Left renal pelvis (tissue), 4 donors: Measurements from ENCODE around the gene ADRM1. TPM values are rescaled to one million over a fixed set of nuclear protein-coding genes. Genes with fewer than 3 reads are reported as not detected.

Source experiments
- DNase-seq, 4 donors: peaks; one replicate each; pipeline ENCODE4 v3.0.0-alpha.2; 2013; ENCODE audit warnings: low read depth in 4 of 4, low spot score in 3 of 4
- polyA plus RNA-seq, 4 donors: library from polyadenylated mRNA; unstranded; fragments of 120-200 nt; gene quantifications; one replicate each; pipeline ENCODE4 v1.2.1, GENCODE V29; 2013; ENCODE audit not compliant: insufficient read length in 4 of 4

The ADRM1 gene
- polyA plus RNA-seq, 4 donors = 38.6 to 62.8 (median 43.8) TPM

DNA sequence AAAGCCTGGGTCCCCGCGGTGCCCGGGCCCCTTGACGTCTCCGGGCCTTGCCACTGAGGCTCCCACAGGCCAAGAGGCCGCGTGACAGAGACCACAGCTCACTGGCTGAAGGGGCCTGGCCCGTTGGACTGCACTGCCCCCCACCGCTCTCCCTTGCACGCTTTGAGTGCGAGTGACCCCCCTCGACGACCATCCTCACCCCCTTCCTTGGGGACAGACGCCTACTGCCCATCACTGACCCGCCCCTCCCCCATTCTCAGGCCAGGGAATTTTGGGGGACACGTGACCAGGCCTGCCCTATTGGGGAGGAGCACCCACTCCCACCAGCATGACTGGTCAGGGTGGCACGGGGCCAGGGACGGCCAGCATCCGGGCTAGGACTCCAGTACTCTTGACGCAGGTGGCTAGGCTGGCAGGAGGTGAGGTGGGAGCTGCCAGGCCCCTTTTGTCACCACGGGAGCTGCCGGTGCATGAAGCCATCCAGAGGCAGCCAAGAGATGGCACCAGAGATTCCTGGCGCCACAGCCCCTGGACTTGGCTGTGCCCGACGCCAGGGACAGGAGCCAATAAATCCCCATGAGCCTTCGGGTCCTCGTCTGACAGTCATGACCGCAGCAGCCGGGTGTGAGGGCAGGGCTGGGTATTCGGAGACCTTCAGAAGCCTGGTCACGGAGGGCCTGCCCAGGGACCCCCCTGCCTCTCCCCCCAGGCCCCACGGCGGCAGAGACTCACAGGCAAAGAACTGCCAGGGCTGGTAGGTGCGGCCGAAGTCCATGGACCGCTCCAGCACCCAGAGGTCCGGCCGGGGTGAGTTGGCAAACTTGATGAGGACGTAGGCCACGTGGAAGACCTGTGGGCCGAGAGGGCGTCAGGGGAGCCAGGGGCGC, 49.8 kb downstream of the ADRM1 start:
- DNase-seq = no peak

DNA sequence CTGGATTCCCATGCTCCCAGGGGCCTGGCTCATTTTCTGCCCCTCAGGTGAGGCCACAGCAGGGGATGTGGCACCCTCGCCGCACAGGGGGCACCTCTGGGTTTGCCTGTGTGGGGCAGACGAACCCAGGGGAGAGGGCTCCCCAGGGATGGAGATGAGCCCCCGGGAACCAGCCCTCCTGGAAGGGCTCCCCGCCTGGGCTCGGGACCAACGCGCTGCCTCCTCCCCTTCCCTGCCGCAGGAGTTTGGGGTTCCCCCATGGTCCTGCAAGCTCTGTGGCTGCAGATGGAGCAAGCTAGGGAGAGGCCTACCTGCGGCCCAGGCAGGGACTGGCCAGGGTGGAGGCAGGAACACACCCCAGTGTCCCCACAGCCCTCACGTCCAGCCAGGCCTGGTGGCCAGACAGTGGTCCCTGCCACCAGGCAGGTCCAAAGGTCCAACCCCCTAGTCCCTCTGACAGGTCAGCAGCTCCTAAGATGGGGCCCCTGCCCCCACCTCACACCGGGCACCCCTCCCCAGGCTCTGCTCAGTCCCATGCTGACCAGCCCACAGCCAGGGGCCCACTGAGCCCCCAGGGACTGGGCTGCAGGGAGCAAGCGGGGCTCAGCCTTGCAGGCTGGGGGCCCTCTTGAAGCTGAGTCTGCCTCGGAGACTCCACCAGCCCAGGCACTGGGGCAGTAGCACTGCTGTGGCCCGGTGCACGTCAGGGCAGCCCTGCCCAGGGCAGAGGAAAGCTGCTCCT, 50.7 kb downstream of the ADRM1 start:
- no peak for DNase-seq

DNA sequence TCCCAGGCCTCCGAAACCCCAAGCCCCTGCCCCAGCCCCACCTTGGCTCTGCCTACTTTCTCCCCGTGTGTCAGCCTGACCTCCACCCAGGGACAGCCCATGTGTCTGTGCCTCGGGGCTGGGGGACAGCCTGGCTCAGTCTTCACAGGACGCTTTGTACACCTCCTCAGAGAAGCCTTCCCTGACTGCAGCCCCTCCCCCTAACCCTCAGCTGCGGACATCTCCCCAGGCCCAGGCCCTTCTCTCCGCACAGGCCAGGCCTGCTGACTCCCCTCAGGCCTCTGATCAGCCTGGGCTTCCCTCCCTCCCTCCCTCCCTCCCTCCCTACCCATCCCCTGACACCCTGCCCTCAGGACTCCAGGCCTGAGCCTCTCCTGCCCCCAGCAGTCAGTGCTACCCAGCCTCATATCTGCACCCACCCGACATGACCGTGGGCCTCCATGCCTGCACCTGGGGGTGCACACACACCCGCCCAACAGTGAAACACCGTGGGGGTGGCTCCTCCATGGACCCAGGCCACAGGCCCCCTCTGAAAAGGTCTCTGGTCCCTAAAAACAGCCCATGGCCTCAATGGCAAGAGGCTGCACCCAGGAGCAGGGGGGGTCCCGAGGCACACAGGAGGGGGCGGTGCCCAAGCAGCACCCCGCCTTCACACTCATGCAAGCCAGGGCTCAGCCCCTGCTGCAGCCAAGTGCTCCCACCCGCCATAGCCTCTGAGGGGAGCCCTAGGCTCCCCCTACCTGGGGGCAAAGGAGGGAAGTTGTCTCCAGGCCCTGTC, 51.4 kb downstream of the ADRM1 start:
- DNase-seq = no peak

DNA sequence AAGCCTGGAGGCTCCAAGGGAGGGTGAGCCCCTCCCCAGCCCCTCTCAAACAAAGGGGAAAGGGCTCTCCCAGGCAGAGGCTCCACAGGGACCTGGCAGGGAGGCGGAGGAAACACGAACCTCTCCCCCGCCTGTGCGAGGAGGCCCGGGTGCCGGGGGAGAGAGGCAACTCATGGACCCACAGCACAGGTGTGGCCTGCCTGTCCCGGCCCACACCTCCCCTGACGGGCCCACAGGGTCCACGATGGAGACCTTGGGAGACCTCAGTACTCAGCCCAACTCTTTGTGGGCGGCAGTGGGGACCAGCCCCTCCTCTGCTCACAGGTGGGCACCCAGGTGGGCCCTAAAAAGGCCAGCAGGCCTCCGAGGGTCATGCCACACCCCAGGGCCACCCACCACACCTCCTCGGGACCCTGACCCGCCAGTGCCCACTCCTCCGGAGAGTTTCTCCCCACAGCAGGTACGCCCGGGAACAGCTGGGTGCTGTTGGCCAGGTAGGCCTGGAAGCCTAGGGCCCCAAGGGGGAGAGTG, 52.1 kb downstream of the ADRM1 start:
- no peak for DNase-seq

DNA sequence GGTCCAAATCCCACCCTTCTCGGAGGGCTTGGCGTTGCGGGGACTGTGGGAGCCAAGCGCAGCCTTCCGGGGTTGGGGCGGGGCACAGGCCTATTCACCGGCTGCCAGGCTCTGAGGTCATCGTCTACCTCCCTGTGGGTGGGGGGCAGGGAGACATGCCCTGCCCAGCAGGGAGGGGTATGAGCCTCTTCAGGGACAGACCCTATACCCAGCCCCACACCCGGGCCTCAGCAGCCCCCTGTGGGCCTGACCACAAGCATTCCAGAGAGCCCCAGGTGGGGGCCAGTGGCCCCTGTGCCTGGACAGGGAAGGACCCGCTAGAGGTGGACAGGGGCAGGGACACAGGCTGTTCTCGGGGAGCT, 52.7 kb downstream of the ADRM1 start:
- no peak for DNase-seq

DNA sequence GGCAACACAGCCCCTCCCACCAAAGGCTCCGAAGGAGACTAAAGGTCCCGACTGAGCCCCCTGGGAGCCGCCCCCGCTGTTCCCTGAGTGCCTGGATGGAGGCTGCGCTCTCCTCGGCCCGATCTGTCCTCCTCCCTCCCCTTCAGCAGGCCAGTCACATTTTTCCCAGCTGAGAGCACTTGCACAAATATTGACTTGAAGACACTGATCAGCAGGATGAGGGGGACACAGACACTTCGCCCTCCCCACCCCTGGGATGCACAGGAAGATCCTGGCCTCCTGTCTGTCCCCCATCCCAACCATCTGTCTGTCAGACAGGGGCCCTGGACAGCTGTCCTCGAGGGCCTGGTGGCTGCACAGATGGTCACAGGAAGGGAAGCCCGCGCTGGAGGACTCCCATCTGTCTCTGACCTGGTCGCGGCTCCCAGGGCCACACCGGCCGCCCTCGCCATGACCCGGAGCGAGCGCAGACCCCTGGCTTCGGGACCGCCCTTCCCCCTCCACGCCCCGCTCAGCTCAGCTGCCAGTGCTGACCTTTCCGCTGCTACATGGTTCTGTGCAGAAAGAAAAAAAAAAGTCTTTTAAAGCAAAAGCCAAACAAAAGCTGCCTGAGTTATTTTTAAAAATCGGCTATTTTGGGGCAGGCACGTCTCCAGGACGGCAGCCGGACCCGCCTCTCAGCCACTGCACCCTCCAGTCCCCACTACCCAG, 53.2 kb downstream of the ADRM1 start:
- DNase-seq = no peak

DNA sequence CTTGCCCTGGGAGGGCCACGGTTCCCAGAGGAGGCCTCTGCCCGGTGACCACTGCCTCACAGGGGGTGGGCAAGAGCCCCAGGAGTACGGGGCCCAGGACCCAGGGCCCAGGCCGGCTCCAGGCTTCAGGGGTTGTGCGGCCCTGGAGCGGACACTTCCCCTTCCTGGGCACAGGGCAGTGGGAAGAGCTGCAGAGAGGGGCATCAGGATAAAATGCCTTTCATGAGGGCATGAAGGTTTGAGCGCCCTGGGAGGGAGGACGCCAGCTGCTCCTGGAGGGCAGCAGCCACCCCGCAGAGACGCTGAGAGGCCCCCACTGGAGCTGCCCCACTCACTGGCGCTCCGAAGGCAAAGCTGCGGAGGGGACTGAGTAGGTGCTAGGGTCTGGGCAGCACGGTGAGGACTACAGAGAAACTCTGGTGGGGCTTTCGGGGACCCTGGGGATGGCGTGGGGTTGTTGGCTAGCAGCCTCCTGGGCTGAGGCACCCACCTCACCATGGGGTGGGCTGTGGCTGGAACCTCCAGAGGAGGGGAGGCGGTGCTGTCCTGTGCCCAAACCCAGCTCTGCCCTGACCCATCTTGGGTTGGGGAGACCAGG, 53.9 kb downstream of the ADRM1 start:
- no peak for DNase-seq

DNA sequence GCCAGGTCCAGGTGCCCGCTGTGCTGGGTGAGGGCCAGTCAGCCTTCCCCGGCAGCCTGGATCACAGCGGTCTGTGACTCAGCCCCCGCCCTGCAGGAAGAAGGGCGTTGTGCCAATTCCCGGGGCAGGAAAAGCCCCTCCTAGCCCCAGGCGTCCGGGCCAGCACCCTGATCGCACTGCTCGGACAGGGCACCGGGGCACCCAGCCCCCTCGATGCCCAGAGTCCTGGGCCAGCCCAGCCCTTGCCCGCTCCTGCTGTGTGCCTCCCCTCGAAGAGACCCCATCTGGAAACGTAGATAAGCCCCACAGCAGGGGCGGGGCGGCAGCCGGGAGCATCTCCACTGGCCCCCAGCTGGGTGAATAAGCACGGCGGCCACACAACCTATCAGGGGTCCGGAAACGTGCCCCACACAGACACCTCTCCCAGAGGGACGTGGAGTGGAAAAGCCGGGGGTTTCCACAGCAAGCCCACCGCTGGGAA, 54.4 kb downstream of the ADRM1 start:
- DNase-seq = no peak

DNA sequence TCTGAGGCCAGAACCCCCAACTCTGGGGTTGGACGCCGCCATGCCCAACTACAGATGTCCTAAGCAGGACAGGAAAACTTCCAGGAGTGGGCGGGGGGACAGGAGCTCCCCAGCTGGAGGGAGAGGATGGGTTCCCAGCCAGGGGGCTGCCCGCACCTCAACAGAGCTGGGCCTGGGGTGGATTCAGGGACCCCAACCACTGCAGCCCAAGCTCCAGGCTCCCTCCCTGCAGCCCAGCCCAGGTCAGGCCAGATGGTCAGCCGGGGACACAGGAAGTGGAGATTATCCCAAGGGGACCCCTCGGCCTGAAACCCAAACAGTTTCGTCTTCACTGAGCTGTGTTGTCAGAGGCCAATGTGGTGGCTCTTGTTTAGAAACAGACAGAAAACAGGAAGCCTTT, 54.9 kb downstream of the ADRM1 start:
- DNase-seq = no peak

Other genes starting within 250 kb of the ADRM1 start
- gene TAF4, start 237.1 kb upstream of the ADRM1 start, polyA plus RNA-seq = 10 to 100 TPM; 13.3 to 21.9 (median 17.7) TPM
- 10 to 100 TPM; 52.2 to 61.7 (median 53.4) TPM for gene LSM14B, start 180.5 kb upstream of the ADRM1 start, polyA plus RNA-seq
- gene PSMA7, start 159.6 kb upstream of the ADRM1 start, polyA plus RNA-seq = 100 to 1,000 TPM; 133 to 201 (median 164) TPM
- gene SS18L1, start 159.2 kb upstream of the ADRM1 start, polyA plus RNA-seq = 10 to 100 TPM; 15.6 to 26.4 (median 18.9) TPM
- gene MTG2, start 120.0 kb upstream of the ADRM1 start, polyA plus RNA-seq = 10 to 100 TPM; 25.2 to 50.0 (median 31.1) TPM
- gene HRH3, start 82.7 kb upstream of the ADRM1 start, polyA plus RNA-seq = under 1 TPM in 3 of 4 donors, not detected in 1; 0.07 to 0.37 (median 0.17) TPM
- gene OSBPL2, start 64.5 kb upstream of the ADRM1 start, polyA plus RNA-seq = 10 to 100 TPM; 23.5 to 44.3 (median 34.3) TPM
- gene LAMA5, start 64.3 kb downstream of the ADRM1 start, polyA plus RNA-seq = 100 to 1,000 TPM in 2 of 4 donors, 10 to 100 TPM in 2; 32.0 to 182 (median 104) TPM
- 100 to 1,000 TPM; 715 to 1,000 (median 769) TPM for gene RPS21, start 84.1 kb downstream of the ADRM1 start, polyA plus RNA-seq
- gene CABLES2, start 104.3 kb downstream of the ADRM1 start, polyA plus RNA-seq = 10 to 100 TPM in 2 of 4 donors, 1 to 10 TPM in 2; 9.8 to 11.4 (median 10.5) TPM
- 1 to 10 TPM in 3 of 4 donors, under 1 TPM in 1; 0.04 to 3.0 (median 1.5) TPM for gene RBBP8NL, start 124.5 kb downstream of the ADRM1 start, polyA plus RNA-seq
- gene GATA5, start 173.0 kb downstream of the ADRM1 start, polyA plus RNA-seq = 1 to 10 TPM; 2.1 to 7.7 (median 6.3) TPM